ENCODE results near the gene RDH8. TPM values are rescaled to one million over a fixed set of nuclear protein-coding genes. Genes with fewer than 3 reads are reported as not detected.

Gene RDH8
- total and polyA plus RNA-seq, 2 of the 8 experiments (the other 6 are each of a cell fraction or from before 2014, with no cell fraction given), result 0.38 TPM; not detected in 1

DNA sequence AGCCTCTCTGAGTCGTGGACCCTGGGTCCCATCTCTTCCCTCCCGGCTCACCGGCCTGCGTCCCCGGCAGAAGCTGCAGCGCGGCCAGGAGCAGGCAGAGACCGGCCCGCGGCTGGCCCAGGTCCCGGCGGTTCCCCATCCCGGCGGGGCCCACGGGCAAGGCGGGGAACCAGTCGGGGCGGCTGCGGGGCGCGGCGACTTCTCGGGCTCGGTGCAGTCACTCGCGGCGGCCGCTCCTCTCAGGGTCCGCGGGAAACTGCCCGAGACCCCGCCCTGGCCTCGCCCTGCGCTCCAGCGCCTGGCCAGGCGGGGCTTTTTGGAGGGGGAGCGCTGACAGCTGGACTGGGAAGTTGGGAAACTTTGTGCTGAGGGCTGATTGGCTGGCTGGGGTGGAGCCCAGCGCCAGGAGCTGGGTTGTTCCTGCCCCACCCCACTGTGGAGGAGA lies 3.0 kb upstream of the RDH8 start, which contains the start of gene COL5A3:
COL5A3 (minus strand) TSS at position 258 of the 445 bp plus-strand sequence; CDS start at position 139, 119 bp downstream.
- no peaks in the 10 kb centered on the region for H3K36me3 ChIP-seq (ENCODE audit: control insufficient read depth in 2 of 4, insufficient read depth in 4 of 4, low read length in 3 of 4)
- DNase-seq (ENCODE audit: low read depth in 1 of 2, low spot score in 2 of 2), result peak in 1 of 2 experiments; percentile 61
- WGBS, 2 experiments (ENCODE audit: extremely low coverage in 1 of 2, insufficient coverage in 1 of 2, insufficient read length in 1 of 2, insufficient replicate concordance in 2 of 2, low coverage in 1 of 2, low lambda C conversion rate in 2 of 2, missing lambda C conversion rate in 1 of 2), result 2% methylated on average over 15 of the region's 38 CpGs; no CpG with 5 or more reads in 1 of the 2 experiments
- no peak within 1 kb of the TSS for H3K27ac ChIP-seq (ENCODE audit: low read depth, low read length)
- peak within 1 kb of the TSS; percentile 87; the same call in 1 of the 2 replicates for H2BK12ac ChIP-seq (ENCODE audit: low read depth, low read length)
- no peak within 1 kb of the TSS for H2BK20ac ChIP-seq (ENCODE audit: low read length)
- H4K5ac ChIP-seq (ENCODE audit: insufficient read length, low read depth, low read length), result no peak within 1 kb of the TSS
- H3K27me3 ChIP-seq (replicated peaks in 1 of 4; ENCODE audit: control insufficient read depth in 3 of 4, extremely low read depth in 1 of 4, insufficient read depth in 3 of 4, low read length in 3 of 4), result peaks cover 1 to 29% (median 20%) of the 10 kb centered on the region in 4 experiments
- peak within 1 kb of the TSS; percentile 15 to 62 (median 28); a peak in 7 of 8 replicates for H3K4me3 ChIP-seq (ENCODE audit: extremely low read depth in 1 of 4, insufficient read depth in 2 of 4, low read depth in 3 of 4, low read length in 4 of 4)
- FAIRE-seq, result no peak
- H3K14ac ChIP-seq (ENCODE audit: insufficient read length), result no peak within 1 kb of the TSS
- peak within 1 kb of the TSS; percentile 77 to 96 for H3K4me2 ChIP-seq (ENCODE audit: insufficient read depth in 1 of 2, low read depth in 2 of 2, low read length in 2 of 2)
- no peak within 1 kb of the TSS for H3K4ac ChIP-seq (replicated peaks; ENCODE audit: insufficient read length, low read depth, low read length)
- no peak within 1 kb of the TSS for H2BK120ac ChIP-seq (replicated peaks; ENCODE audit: low read depth, low read length)
- H3K4me1 ChIP-seq (replicated peaks in 1 of 4; ENCODE audit: control insufficient read depth in 3 of 4, insufficient read depth in 4 of 4, low read length in 3 of 4), result peaks cover 4 to 12% (median 8%) of the 10 kb centered on the region in 4 experiments
- no peaks in the 10 kb centered on the region for H3K79me2 ChIP-seq (ENCODE audit: control insufficient read depth in 1 of 2, insufficient read depth in 2 of 2, low read length in 2 of 2)
- peaks cover 16% of the 10 kb centered on the region; the same call in 1 of the 2 replicates for H3K23me2 ChIP-seq (ENCODE audit: low read depth, low read length)
- H3K79me1 ChIP-seq (ENCODE audit: low read depth, low read length), result no peaks in the 10 kb centered on the region
- H2AK5ac ChIP-seq (ENCODE audit: low read depth, low read length), result no peak within 1 kb of the TSS
- no peak within 1 kb of the TSS for H2BK5ac ChIP-seq (ENCODE audit: low read depth, low read length)
- ChIA-PET POLR2A (ENCODE audit: partially characterized antibody) (interaction anchor here (1.1 to 1.5 kb wide), 2 partner anchors 11 to 47 kb away, joined by 4 read pairs; no protein-coding TSS in a partner anchor), CTCF (ENCODE audit: partially characterized antibody) (interaction anchor here (0.6 to 1.9 kb wide), 8 partner anchors 9 to 97 kb away, joined by 3 to 7 read pairs (median 5); no protein-coding TSS in a partner anchor)
- H4K20me1 ChIP-seq (replicated peaks in 1 of 2; ENCODE audit: control insufficient read depth in 1 of 2, insufficient read depth in 2 of 2, low read length in 2 of 2), result peaks cover 5 to 10% of the 10 kb centered on the region in 2 experiments
- no peak within 1 kb of the TSS for H3K18ac ChIP-seq (ENCODE audit: extremely low read depth, low read length)
- peak within 1 kb of the TSS; percentile 94 for H2BK15ac ChIP-seq (ENCODE audit: low read length)
- H3K9me3 ChIP-seq (ENCODE audit: insufficient read depth in 2 of 2, low read depth in 1 of 2, low read length in 1 of 2), result no peaks in the 10 kb centered on the region
- H2AFZ ChIP-seq (ENCODE audit: low read length), result no peak within 1 kb of the TSS
- H3K56ac ChIP-seq (replicated peaks; ENCODE audit: insufficient read length, low read depth, low read length), result no peak within 1 kb of the TSS
- H3K23ac ChIP-seq (ENCODE audit: insufficient read length), result no peak within 1 kb of the TSS
- H4K8ac ChIP-seq (ENCODE audit: extremely low read depth, insufficient read depth, low read length), result peak within 1 kb of the TSS; percentile 68; the same call in 1 of the 2 replicates
- no peak within 1 kb of the TSS for H4K91ac ChIP-seq (replicated peaks; ENCODE audit: insufficient read length, low read length)
- TF ChIP-seq KDM5A (IDR thresholded peaks at IDR 0.05; ENCODE audit: low read length), result no peak
- TF ChIP-seq TBP (IDR thresholded peaks at IDR 0.05; ENCODE audit: low read depth, low read length), result no peak
- no peak for TF ChIP-seq EGR1 (IDR thresholded peaks at IDR 0.05; ENCODE audit: borderline replicate concordance, low read depth, low read length)
- peak; percentile 57 for TF ChIP-seq CEBPB (IDR thresholded peaks at IDR 0.05; ENCODE audit: low read depth, low read length)
- TF ChIP-seq, protein P1, sequence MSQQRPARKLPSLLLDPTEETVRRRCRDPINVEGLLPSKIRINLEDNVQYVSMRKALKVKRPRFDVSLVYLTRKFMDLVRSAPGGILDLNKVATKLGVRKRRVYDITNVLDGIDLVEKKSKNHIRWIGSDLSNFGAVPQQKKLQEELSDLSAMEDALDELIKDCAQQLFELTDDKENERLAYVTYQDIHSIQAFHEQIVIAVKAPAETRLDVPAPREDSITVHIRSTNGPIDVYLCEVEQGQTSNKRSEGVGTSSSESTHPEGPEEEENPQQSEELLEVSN (IDR thresholded peaks at IDR 0.05), result 0 out of 2 replicates have a peak, but pooled peaks have one; percentile 20
- no peak within 1 kb of the TSS for H3K9ac ChIP-seq (replicated peaks in 1 of 4; ENCODE audit: extremely low read depth in 1 of 4, low read depth in 3 of 4, low read length in 3 of 4)

All from H1 (cell line).